Aortic smooth muscle cell (primary cell): ENCODE measurements around the gene TMBIM1. TPM values are rescaled to one million over a fixed set of nuclear protein-coding genes. Genes with fewer than 3 reads are reported as not detected.

ENCODE experiments used
- total RNA-seq: library from RNA; depleted of rRNA; stranded (reverse); fragments of >200 nt; gene quantifications from 2 replicates; pipeline ENCODE4 v1.2.3, GENCODE V29; 2014

The TMBIM1 gene, protein sequence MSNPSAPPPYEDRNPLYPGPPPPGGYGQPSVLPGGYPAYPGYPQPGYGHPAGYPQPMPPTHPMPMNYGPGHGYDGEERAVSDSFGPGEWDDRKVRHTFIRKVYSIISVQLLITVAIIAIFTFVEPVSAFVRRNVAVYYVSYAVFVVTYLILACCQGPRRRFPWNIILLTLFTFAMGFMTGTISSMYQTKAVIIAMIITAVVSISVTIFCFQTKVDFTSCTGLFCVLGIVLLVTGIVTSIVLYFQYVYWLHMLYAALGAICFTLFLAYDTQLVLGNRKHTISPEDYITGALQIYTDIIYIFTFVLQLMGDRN
- 321 and 346 TPM in 2 replicates for total RNA-seq

DNA sequence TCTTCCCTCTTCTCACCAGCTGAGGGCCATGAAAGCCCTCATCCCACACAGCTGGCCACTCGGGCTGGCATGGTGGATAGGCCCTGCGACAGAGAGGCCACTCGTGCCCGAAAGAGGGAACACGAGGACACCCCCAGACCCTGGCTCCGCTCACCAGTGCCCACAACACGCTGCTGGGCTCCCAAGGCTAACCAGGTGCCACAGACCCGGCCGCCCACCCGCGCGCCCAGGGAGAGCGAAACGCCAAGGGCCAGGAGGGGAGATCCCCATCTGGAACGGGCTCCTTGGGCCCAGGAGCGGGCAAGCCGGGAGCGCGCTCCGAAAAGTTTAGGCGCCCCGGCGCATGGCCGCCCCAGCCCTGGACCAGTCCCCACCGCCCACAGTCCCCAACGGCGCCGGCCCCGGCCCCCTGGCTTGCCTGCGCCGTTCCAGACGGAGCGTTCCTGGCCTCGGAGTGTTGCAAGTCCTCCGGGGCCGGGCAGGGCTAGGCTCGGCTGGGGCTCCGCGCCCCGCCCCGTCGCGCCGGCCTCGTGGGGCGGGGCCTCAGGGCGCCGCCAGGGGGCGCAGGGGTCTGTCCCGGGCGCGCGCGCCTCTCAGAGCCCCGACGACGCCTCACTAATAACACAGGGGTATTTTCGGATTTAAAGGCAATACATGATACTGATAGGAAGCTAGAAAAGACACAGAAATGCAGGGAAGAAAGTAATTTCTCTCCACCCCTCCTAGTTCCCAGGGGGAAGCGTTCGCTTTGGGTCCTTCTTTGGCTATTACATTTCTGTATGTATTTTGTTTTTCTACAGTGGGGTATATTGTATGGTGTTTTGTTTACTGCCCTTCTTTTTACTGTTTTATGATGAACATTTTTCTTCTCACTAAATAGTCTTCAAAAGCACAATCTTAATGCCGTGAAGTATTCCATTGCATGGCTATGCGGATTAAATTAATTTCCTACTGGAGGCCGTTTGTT is at the start of gene TMBIM1:
TMBIM1 (minus strand) TSS at position 456 of the 967 bp plus-strand sequence. CDS start 10,362 bp downstream, outside the sequence.

DNA sequence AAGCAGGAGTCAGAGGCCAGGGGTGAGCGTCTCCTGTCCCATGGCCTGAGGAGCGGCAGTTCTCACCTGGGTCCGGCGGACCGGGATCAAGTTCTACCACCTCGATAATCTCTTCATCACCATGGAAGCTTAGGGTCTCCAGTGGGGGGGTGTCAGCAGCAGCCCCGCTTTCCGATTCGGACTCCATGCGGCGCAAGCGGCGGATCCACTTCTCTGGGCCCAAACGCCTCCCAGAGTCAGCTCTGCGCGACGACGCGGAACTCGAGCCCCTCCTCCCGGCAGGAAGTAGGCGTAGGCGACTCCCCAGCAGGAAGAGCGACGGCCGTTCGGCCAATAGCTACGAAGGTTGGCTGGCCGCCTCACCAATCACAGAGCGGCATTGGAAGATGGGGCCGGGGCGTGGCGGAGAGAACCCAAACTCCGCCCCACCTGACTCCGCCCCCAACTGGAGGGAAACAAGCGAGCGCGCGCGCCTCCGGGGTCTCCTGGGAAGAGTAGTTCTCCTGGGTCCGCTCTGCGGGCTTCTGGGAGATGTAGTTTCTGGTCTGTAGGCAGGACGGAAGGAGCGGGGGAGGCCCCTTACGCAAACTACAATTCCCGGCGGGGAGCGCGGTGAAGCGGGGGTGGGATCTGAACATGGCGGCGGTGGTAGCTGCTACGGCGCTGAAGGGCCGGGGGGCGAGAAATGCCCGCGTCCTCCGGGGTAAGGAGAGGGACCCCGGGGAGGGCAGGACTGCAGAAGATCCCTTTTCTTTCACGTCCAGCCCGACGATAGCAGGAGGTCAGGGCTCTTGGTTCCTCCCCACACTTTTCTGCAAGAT is 22.2 kb downstream of the TMBIM1 start, which contains the start of the genes AAMP and PNKD:
AAMP (minus strand) TSS at position 238 of the 821 bp plus-strand sequence; CDS start at position 187, 51 bp downstream.
PNKD (plus strand) TSS at position 620 of the 821 bp plus-strand sequence; CDS start at position 637, 17 bp downstream.

DNA sequence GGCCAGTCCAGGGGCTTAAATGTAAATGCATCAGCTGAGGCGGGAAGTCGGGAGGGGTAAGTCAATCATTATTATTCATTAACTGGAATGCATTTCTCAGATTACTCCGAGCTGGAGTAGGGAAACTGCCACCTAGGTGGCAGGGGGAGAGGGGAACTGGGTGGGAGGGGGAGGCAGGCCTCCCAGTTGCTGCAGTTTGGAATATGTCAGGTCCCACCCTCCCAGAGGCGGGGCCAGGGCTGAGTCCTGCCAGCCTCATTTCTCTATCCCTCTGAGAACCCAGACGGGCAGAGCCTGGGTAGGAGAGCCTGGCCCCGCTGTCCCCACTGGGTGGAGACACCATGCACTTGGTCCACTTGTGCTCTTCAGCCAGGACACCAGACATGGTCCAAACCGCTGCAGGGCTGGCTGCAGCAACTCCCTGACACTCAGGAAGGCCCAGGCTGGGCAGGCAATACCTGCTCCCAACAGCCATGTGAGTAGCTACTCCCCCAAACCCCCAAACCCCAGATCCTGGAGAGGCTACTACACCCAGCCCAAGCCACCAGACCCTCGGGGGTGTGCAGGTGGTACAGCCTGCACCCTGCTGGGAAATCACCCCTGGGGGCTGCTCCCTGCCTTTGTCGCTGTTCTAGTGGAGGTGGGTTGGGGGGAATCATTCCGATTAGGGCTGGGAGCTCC is 31.4 kb downstream of the TMBIM1 start, which contains the start of gene GPBAR1:
GPBAR1 (plus strand) TSS at position 274 of the 681 bp plus-strand sequence. CDS start 1,710 bp downstream, outside the sequence.

Other genes starting within 250 kb of the TMBIM1 start
- not detected in 2 replicates for gene RUFY4, start 223.2 kb downstream of the TMBIM1 start, total RNA-seq
- gene CXCR2, start 166.5 kb downstream of the TMBIM1 start, total RNA-seq, result not detected in 2 replicates
- gene CXCR1, start 125.5 kb downstream of the TMBIM1 start, total RNA-seq, result not detected in 2 replicates
- 403 and 416 TPM in 2 replicates for gene ARPC2, start 75.3 kb downstream of the TMBIM1 start, total RNA-seq
- gene GPBAR1, start 31.5 kb downstream of the TMBIM1 start, total RNA-seq, result 0.19 TPM in 1 of 2 replicates, not detected in the other
- gene AAMP, start 22.4 kb downstream of the TMBIM1 start, total RNA-seq, result 138 and 157 TPM in 2 replicates
- 27.5 and 29.1 TPM in 2 replicates for gene PNKD, start 22.0 kb downstream of the TMBIM1 start, total RNA-seq
- gene CATIP, start 64.4 kb upstream of the TMBIM1 start, total RNA-seq, result 0.13 TPM in 1 of 2 replicates, not detected in the other
- 0.19 and 0.26 TPM in 2 replicates for gene SLC11A1, start 89.8 kb upstream of the TMBIM1 start, total RNA-seq
- gene CTDSP1, start 107.4 kb upstream of the TMBIM1 start, total RNA-seq, result 48.7 TPM in 2 replicates
- gene VIL1, start 126.6 kb upstream of the TMBIM1 start, total RNA-seq, result not detected in 2 replicates